HepG2 (cell line): ENCODE results near the gene SUMO1. TPM values are rescaled to one million over a fixed set of nuclear protein-coding genes. Genes with fewer than 3 reads are reported as not detected.

Experiments
- ATAC-seq: fragments of 200-7000 bp; cut with Tn5 transposase; 3 replicates; pipeline ENCODE4 v1.9.1; 2020; ENCODE audit warnings: mild to moderate bottlenecking, moderate library complexity
- BruUV-seq: library from RNA; stranded (reverse); fragments of 400-500 nt; replicated peaks from 2 replicates; lab custom pipeline; 2021; lab: Mats Ljungman, UMichigan
- CTCF ChIA-PET: fragments of 300-600 bp; formaldehyde crosslinking; extraction: SDS; loops from one replicate; lab custom pipeline; 2021; ENCODE audit warnings: low total read pairs, inconsistent platforms, low intra/inter-chr PET ratio; lab: Yijun Ruan, JAX
- POLR2A ChIA-PET: fragments of 350-600 bp; sonication (Branson Sonifier 250); formaldehyde crosslinking; loops from one replicate; lab custom pipeline; 2020; ENCODE audit warnings: antibody characterized with exemption, inconsistent platforms; lab: Yijun Ruan, JAX
- DNase-seq: peaks from one replicate; pipeline ENCODE4 v3.0.0-alpha.2; 2015; ENCODE audit warnings: low spot score
- FAIRE-seq: peaks from 3 replicates; lab custom pipeline; 2011; peaks lifted over from hg19 to GRCh38; lab: Jason Lieb, UNC
- H2AFZ ChIP-seq: one replicate; pipeline ENCODE4 v1.6.1; 2011; ENCODE audit warnings: low read length, inconsistent platforms
- H3K27ac ChIP-seq: fragments of 300-600 bp; 3 replicates; pipeline ENCODE4 v1.8.0; 2011; ENCODE audit warnings: mixed run types, mild to moderate bottlenecking, mixed read lengths, low read length, inconsistent platforms; ENCODE audit not compliant: insufficient read depth; ENCODE audit errors: extremely low read length
- H3K27me3 ChIP-seq, 2 experiments: fragments of 200-600 bp in 1 of 2; 2 replicates in 1 of 2; 3 replicates in 1 of 2; pipeline versions ENCODE4 v1.6.0 to v1.8.0; 2011; ENCODE audit warnings: low read length in 2 of 2, mild to moderate bottlenecking in 2 of 2, moderate library complexity in 2 of 2, inconsistent platforms in 1 of 2; ENCODE audit not compliant: insufficient read depth in 2 of 2, control insufficient read depth in 1 of 2
- H3K36me3 ChIP-seq, 2 experiments: fragments of 200-600 bp in 1 of 2; replicated peaks in 1 of 2; 2 replicates in 1 of 2; 3 replicates in 1 of 2; pipeline versions ENCODE4 v1.5.1 to v1.8.0; 2011; ENCODE audit warnings: low read length in 2 of 2, inconsistent platforms in 1 of 2; ENCODE audit not compliant: insufficient read depth in 2 of 2, control insufficient read depth in 1 of 2
- H3K4me1 ChIP-seq: 2 replicates; pipeline ENCODE4 v1.5.1; 2012; ENCODE audit warnings: low read length, inconsistent platforms; ENCODE audit not compliant: insufficient read depth
- H3K4me2 ChIP-seq: 2 replicates; pipeline ENCODE4 v1.6.0; 2011; ENCODE audit warnings: low read depth, low read length, inconsistent platforms
- H3K4me3 ChIP-seq, 3 experiments: fragments of 200-600 bp in 1 of 3; sonication (generic), shearing (Covaris generic) in 1 of 3; replicated peaks in 1 of 3; 2 replicates each; pipeline ENCODE4 v1.5.1; 2011 to 2016; ENCODE audit warnings: low read length in 3 of 3, inconsistent platforms in 2 of 3, low read depth in 2 of 3, mild to moderate bottlenecking in 2 of 3, control low read depth in 1 of 3, mixed read lengths in 1 of 3; ENCODE audit not compliant: insufficient read depth in 1 of 3
- H3K79me2 ChIP-seq: one replicate; pipeline ENCODE4 v1.6.1; 2011; ENCODE audit warnings: low read length, inconsistent platforms; ENCODE audit not compliant: insufficient read depth
- H3K9ac ChIP-seq: 2 replicates; pipeline ENCODE4 v1.6.0; 2011; ENCODE audit warnings: mild to moderate bottlenecking, low read depth, low read length, inconsistent platforms; ENCODE audit not compliant: insufficient read depth
- H3K9me3 ChIP-seq: 2 replicates; pipeline ENCODE4 v1.5.1; 2012; ENCODE audit warnings: mild to moderate bottlenecking, low read length
- H4K20me1 ChIP-seq: 2 replicates; pipeline ENCODE4 v1.6.0; 2011; ENCODE audit warnings: inconsistent platforms, mild to moderate bottlenecking, low read length, moderate library complexity; ENCODE audit not compliant: insufficient read depth
- NFKB2 ChIP-seq: sonication (generic); formaldehyde crosslinking; IDR thresholded peaks from 2 replicates; pipeline ENCODE4 v1.4.0; 2020; ENCODE audit warnings: missing genetic modification reagents, borderline replicate concordance
- PAF1 ChIP-seq: IDR thresholded peaks from 2 replicates; pipeline ENCODE4 v1.6.1; 2016; ENCODE audit warnings: missing genetic modification reagents, missing compliant biosample characterization
- ZNF263 ChIP-seq: sonication (generic); formaldehyde crosslinking; IDR thresholded peaks from 2 replicates; pipeline ENCODE4 v1.4.0; 2020; ENCODE audit warnings: missing genetic modification reagents
- ZNF782 ChIP-seq: sonication (generic); formaldehyde crosslinking; IDR thresholded peaks from 2 replicates; pipeline ENCODE4 v1.4.0; 2020; ENCODE audit warnings: missing genetic modification reagents, mild to moderate bottlenecking, borderline replicate concordance
- WGBS: methylation state at CpG from one replicate; pipeline ENCODE4 v1.1.6; 2017; ENCODE audit warnings: low lambda C conversion rate; 5-methylcytosine and 5-hydroxymethylcytosine counted together
- in situ Hi-C: cut with HindIII; loops from 2 replicates; pipeline ENCODE4 v1.10.0; 2017; ENCODE audit warnings: low pct_unique_long_range_greater_than_20kb; ENCODE audit not compliant: extremely low pct_ligation_motif_present
- intact Hi-C: fragments of 100-400 bp; cut with micrococcal nuclease; formaldehyde crosslinking; loops from one replicate; pipeline ENCODE4 v1.10.0; 2022; ENCODE audit not compliant: unreplicated experiment
- polyA plus RNA-seq, 8 experiments: library from polyadenylated mRNA; depleted of rRNA in 3 of 8; stranded (reverse) in 7 of 8; unstranded in 1 of 8; fragments of >200 nt; fragmentation: Illumina TruSeq in 4 of 8; extraction: Trizol in 4 of 8; gene quantifications; 2 replicates each; pipeline versions ENCODE4 v1.2.1 to v1.2.3, GENCODE V29; 2011 to 2016; ENCODE audit warnings: low read depth in 4 of 8, missing spikeins in 1 of 8, mixed read lengths in 1 of 8; ENCODE audit not compliant: insufficient read depth in 1 of 8
- total RNA-seq, 5 experiments: library from RNA; depleted of rRNA; stranded (reverse); fragments of >200 nt; fragmentation: Illumina TruSeq; extraction: Trizol; gene quantifications; 2 replicates each; pipeline ENCODE4 v1.2.3, GENCODE V29; 2016; ENCODE audit warnings: low read depth in 1 of 5
- TF ChIP-seq, protein P1 (sequence below): sonication (generic); formaldehyde crosslinking; IDR thresholded peaks from 2 replicates; pipeline ENCODE4 v1.8.1; 2023; ENCODE audit warnings: mild to moderate bottlenecking, inconsistent platforms, moderate library complexity, missing genetic modification reagents, borderline replicate concordance
- TF ChIP-seq, protein P2 (sequence below): sonication (generic); formaldehyde crosslinking; IDR thresholded peaks from 2 replicates; pipeline ENCODE4 v1.4.0; 2020; ENCODE audit warnings: missing genetic modification reagents, mild to moderate bottlenecking, borderline replicate concordance

Gene SUMO1
- total and polyA plus RNA-seq, 2 of the 13 experiments (the other 11 are each of a cell fraction or from before 2014, with no cell fraction given), result 101 to 173 TPM

- no peak for TF ChIP-seq ZNF263 (CRISPR knock-in tag)
- TF ChIP-seq PAF1, result no peak
- TF ChIP-seq, protein P1, sequence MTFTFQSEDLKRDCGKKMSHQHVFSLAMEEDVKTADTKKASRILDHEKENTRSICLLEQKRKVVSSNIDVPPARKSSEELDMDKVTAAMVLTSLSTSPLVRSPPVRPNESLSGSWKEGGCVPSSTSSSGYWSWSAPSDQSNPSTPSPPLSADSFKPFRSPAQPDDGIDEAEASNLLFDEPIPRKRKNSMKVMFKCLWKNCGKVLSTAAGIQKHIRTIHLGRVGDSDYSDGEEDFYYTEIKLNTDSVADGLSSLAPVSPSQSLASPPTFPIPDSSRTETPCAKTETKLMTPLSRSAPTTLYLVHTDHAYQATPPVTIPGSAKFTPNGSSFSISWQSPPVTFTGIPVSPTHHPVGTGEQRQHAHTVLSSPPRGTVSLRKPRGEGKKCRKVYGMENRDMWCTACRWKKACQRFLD, result no peak
- no peak for TF ChIP-seq ZNF782 (CRISPR knock-in tag)
- TF ChIP-seq, protein P2, sequence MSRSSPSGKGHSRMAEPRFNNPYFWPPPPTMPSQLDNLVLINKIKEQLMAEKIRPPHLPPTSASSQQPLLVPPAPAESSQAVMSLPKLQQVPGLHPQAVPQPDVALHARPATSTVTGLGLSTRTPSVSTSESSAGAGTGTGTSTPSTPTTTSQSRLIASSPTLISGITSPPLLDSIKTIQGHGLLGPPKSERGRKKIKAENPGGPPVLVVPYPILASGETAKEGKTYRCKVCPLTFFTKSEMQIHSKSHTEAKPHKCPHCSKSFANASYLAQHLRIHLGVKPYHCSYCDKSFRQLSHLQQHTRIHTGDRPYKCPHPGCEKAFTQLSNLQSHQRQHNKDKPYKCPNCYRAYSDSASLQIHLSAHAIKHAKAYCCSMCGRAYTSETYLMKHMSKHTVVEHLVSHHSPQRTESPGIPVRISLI (CRISPR knock-in tag), result no peak
These were observed 16.5 kb downstream of the SUMO1 start (continued) for GRCh38 chr2:202221873-202222272.

GRCh38 chr2:202215179-202215578 is 23.2 kb downstream of the SUMO1 start:
- no peaks in the 10 kb centered on the region for H3K27me3 ChIP-seq
- H3K9me3 ChIP-seq, result no peaks in the 10 kb centered on the region
- peaks cover 4% of the 10 kb centered on the region for H4K20me1 ChIP-seq
- no peak overlapping the region for H2AFZ ChIP-seq
- H3K27ac ChIP-seq, result no peak overlapping the region
- no peak overlapping the region for H3K9ac ChIP-seq
- H3K79me2 ChIP-seq, result peaks cover 31% of the 10 kb centered on the region
- ATAC-seq, result no peak
- TF ChIP-seq NFKB2 (CRISPR knock-in tag), result no peak
- TF ChIP-seq, all 625 proteins: peak for 0
- 96% methylated on average over 1 of the region's 1 CpG for WGBS
- in situ Hi-C loops, result no loop called here
- intact Hi-C loops, result no loop called here
- H3K36me3 ChIP-seq, result peaks cover 6 to 53% of the 10 kb centered on the region in 2 experiments
- no peak for FAIRE-seq
- BruUV-seq, result no TSS peak
- POLR2A ChIA-PET, result interaction anchor here (0.7 kb wide), 1 partner anchor 18 kb away, joined by 3 read pairs; no protein-coding TSS in a partner anchor
- CTCF ChIA-PET, result no interaction called here
- H3K4me2 ChIP-seq, result no peak overlapping the region
- H3K4me1 ChIP-seq, result no peaks in the 10 kb centered on the region
- no peak for DNase-seq
- no peak overlapping the region for H3K4me3 ChIP-seq
